COLO668 (cell line): ENCODE data around the gene TASOR.
"Not testable (repeated sequence)": the region's sequence is repeated elsewhere in the genome, so short reads cannot be mapped to it uniquely, and the experiment has no call there.

ENCODE experiments used
- DNase-seq: peaks from one replicate; lab custom pipeline; 2025; ENCODE audit not compliant: unreplicated experiment; lab: John Stamatoyannopoulos, UW

TASOR gene

DNA sequence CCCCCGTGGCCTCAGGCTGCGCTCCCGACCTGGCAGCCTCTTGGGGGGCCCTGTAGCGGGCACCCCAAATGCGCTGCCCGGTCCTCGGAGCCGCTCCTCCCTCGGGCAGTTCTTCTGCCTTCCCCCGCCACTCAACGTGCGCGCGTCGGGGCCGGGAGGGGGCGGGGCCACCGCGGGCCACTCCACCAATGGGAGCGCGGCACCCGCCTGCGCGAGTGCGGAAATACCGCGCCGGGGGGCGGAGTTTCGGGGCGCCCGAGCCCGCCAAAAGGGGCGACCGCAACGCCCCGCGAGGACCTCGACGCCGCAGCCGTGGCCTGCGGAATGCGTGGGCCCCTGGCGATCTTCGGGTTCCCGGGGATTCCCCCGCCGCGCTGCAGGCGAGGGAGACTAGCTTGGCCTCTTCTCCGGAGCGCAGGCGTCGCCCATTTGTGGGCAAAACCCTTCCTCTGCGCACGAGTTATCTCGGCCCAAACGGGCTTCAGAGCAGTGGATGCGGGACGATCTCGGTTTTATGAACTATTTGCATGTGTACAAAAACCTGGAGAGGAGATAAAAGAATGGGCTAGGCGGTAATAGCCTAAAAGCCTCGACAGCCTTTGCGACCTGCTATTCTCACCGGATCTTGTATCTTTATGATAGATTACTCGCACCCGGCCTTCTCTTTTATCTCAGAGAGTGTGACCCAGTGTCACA, at the start of gene TASOR:
TSS of gene TASOR (minus strand) at position 144 of the 696 bp plus-strand sequence. CDS start 259 bp downstream, outside the sequence.
- peak; percentile 86 for DNase-seq

GRCh38 chr3:56732109-56732508, 49.0 kb upstream of the TASOR start:
- no peak for DNase-seq

- DNase-seq = no peak
These were observed 42.1 kb upstream of the TASOR start for GRCh38 chr3:56725175-56725574.

DNA sequence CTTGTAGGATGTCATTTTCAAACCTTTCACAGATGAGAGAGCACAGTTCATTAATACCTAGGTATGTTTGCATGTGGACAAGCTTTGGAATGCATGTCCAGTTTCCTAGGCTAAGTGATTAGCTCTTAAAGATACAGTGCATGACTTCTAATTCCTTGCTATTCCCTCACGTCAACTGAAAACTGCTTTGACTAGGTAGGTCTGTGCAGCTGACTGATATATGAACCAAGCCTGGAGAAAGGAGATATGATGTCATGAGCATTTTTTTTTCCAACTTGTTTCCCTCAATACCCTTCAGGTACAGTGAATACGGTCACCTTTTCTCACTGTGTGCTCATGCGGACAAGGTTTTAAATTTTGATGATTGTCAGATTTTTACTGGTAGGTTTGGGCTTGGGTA, 41.6 kb upstream of the TASOR start:
- DNase-seq = no peak

DNA sequence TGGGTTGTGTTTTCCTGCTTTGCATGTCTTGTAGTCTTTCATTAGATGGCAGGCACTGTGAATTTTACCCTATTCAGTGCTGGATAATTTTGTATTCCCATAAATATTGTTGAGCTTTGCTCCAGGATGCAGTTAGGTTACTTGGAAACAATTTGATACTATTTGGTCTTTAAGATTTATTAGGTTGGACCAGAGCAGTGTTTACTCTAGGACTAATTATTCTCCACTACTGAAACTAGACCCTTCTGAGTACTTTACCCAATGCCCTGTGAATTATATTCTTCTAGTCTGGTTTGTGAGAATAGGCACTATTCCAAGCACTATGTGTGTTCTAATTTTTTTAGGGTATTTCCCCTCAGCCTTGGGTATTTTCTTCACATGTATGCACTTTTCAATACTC, 37.8 kb upstream of the TASOR start:
- DNase-seq = no peak

GRCh38 chr3:56718809-56719208, 35.7 kb upstream of the TASOR start:
- not testable (repeated sequence) for DNase-seq

DNA sequence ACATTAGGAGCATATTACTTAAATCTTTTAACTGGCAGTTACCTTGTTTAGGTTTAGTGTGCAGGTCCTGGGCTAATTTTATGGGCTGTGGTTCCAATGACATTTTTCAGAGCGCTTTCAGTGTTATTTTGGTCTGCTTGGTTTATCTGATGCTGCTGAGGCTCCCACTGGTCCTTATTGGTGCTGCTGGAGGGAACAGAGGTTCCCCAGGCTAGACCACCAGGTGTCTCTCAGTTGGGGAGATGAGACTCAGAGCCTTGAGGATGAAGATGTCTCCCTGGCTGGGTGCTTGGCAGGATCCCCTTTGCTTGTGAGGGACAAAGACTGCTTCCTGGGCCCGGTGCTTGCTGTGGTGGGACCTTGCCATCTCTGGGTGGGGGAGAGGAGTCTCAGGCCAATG, 28.3 kb upstream of the TASOR start:
- no peak for DNase-seq

GRCh38 chr3:56707412-56707811, 24.3 kb upstream of the TASOR start:
- DNase-seq = not testable (repeated sequence)

DNA sequence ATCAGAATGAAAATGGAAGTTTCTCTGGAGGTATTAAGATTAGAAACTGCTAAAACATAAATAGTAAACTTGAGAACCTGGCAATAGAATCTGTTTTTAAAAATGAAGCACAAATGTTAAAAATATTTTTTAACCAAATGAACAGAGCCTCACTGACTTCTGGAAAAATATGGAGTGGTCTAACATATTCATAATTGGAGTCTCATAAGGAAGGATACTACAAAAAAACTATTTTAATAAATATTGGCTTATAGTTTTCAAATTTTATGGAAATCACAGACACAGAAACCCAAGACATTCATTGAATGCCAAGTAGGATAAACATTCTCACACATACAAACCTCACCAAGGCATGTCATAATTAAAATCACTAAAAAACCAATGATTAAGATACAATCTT, 23.6 kb upstream of the TASOR start:
- no peak for DNase-seq

- DNase-seq = no peak
These were observed 21.6 kb upstream of the TASOR start for GRCh38 chr3:56704706-56705105.

GRCh38 chr3:56702490-56703315, 19.6 kb upstream of the TASOR start:
- DNase-seq = peak; percentile 28

- DNase-seq = no peak
These were observed 17.1 kb upstream of the TASOR start for GRCh38 chr3:56700151-56700550.

- no peak for DNase-seq
These were observed 12.0 kb upstream of the TASOR start for GRCh38 chr3:56694867-56695683.

- DNase-seq = no peak
These were observed 10.7 kb upstream of the TASOR start for GRCh38 chr3:56693750-56694149.

- DNase-seq = not testable (repeated sequence)
These were observed 9.7 kb upstream of the TASOR start for GRCh38 chr3:56692520-56693433.

DNA sequence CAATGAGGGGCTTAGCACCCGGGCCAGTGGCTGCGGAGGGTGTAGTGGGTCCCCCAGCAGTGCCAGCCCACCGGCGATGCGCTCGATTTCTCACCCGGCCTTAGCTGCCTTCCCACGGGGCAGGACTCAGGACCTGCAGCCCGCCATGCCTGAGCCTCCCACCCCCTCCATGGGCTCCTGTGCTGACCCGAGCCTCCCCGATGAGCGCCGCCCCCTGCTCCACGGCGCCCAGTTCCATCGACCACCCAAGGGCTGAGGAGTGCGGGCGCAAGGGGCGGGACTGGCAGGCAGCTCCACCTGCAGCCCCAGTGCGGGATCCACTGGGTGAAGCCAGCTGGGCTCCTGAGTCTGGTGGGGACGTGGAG, 8.9 kb upstream of the TASOR start:
- not testable (repeated sequence) for DNase-seq

DNA sequence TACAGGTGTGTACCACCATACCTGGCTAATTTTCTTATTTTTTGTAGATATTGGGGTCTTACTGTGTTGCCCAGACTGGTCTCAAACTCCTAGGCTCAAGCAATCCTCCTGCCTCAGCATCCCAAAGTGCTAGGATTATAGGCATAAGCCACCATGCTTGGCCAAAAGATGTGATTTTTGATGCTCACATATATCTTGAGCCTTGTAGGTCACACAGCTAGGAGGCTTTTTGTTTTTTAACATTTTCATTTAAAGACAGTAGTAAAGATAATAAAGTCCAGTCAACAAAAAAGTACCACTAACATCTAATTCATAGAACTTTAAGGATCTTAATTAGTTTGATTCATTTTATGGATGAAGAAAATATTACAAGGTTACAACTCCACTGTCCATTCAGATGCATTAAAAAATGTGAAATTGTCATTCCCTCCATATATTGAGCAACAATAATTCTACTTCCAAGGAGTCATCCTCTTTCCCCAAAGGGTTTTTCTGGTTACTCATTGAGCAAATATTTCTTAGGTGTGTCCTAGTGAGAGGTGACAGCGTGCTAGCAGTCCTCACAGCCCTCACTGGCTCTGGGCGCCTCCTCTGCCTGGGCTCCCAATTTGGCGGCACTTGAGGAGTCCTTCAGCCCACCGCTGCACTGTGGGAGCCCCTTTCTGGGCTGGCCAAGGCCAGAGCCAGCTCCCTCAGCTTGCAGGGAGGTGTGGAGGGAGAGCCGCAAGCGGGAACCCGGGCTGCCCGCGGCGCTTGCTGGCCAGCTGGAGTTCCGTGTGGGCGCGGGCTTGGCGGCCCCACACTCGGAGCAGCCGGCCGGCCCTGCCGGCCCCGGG, 8.3 kb upstream of the TASOR start:
- DNase-seq = no peak

DNA sequence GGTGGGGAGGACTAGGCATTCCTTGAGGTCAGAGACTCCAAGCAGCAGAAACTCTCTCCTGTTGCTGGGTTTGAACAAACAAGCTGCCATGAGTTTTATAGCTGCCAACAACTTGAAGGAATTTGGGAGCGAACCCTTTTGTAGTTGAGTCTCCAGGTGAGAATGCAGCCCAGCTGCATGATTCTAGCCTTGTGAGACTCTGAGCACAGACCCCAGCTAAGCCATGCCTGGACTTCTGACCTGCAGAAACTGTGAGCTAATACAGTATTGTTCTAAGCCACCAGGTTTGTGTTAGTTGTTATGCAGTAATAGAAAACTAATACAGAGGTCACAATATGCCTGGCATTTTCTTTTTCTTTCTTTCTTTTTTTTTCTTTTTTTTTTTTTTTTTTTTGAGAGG, 6.2 kb upstream of the TASOR start:
- no peak for DNase-seq

DNA sequence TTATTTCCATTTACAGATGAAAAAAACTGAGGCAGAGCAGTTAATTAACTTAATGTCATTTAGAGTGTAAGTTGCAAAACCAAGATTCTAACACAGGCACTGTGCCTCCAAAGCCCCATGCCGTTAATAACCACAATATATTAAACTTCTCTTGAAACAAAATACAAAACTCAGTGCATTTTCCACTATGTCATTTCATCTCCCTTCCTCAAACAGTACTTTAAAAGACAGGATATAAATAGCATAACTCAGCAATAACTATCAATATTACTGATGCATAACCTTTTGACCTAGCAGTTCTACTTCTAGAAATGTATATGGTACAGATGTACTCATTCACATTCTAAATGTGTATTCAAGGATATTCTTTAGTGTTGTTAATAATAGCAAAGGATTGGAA, 5.1 kb upstream of the TASOR start:
- no peak for DNase-seq

DNA sequence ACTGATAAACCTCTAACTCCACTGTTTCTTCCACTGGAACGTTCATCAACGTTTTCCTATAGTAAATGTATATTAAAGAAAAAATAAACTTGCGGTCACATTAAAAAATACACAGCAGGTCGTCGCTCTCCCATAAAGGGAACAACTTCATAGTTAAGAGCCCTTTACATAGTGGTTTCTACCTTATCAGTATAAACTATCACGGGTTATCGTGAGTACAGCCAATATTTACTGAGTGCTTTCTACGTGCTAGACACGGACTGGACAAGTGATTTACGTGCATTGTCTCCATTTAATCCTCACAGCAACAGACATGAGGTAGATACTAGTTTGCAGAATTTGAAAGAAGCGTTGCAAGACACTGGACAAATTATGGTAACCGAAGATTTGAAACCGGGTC, 964 bp upstream of the TASOR start:
- DNase-seq = no peak
